Spinal cord (tissue), 10 donors: ENCODE measurements around the gene EXOSC6. TPM values are rescaled to one million over a fixed set of nuclear protein-coding genes. Genes with fewer than 3 reads are reported as not detected.
"Not testable (repeated sequence)": the region's sequence is repeated elsewhere in the genome, so short reads cannot be mapped to it uniquely, and the experiment has no call there.

Experiments
- DNase-seq, 6 donors: peaks; one replicate each; pipeline versions ENCODE4 v3.0.0 to v3.0.0-alpha.2; 2013 to 2015; ENCODE audit warnings: low spot score in 6 of 6, low read depth in 4 of 6
- H3K27ac ChIP-seq: one replicate; pipeline ENCODE4 v1.5.1; 2013; ENCODE audit warnings: low read depth, low read length, control low read depth
- H3K27me3 ChIP-seq: one replicate; pipeline ENCODE4 v1.6.1; 2013; ENCODE audit warnings: low read length; ENCODE audit not compliant: control insufficient read depth, insufficient read depth
- H3K36me3 ChIP-seq: one replicate; pipeline ENCODE4 v1.6.1; 2013; ENCODE audit warnings: low read length; ENCODE audit not compliant: control insufficient read depth, insufficient read depth
- H3K4me1 ChIP-seq: one replicate; pipeline ENCODE4 v1.6.1; 2013; ENCODE audit warnings: low read length; ENCODE audit not compliant: control insufficient read depth, insufficient read depth
- H3K4me3 ChIP-seq: one replicate; pipeline ENCODE4 v1.5.1; 2013; ENCODE audit warnings: low read depth, low read length, control low read depth
- H3K9me3 ChIP-seq: one replicate; pipeline ENCODE4 v1.6.1; 2013; ENCODE audit warnings: low read length; ENCODE audit not compliant: control insufficient read depth, insufficient read depth
- WGBS: methylation state at CpG from one replicate; pipeline ENCODE4 v1.1.5; 2013; ENCODE audit warnings: missing lambda C conversion rate; ENCODE audit not compliant: insufficient coverage; 5-methylcytosine and 5-hydroxymethylcytosine counted together
- polyA plus RNA-seq, 2 donors: library from polyadenylated mRNA; unstranded; fragments of 120-200 nt; gene quantifications; one replicate each; pipeline ENCODE4 v1.2.1, GENCODE V29; 2013; ENCODE audit not compliant: insufficient read length in 2 of 2
- total RNA-seq, 2 donors: library from RNA; depleted of rRNA in 1 of 2; stranded (reverse); fragments of 120-200 nt in 1 of 2; fragments of >200 nt in 1 of 2; gene quantifications; one replicate each; pipeline versions ENCODE4 v1.2.3 to v1.2.4, GENCODE V29; 2013 to 2014
- donor health status: healthy.

The EXOSC6 gene
- total and polyA plus RNA-seq, 4 donors = 26.5 to 58.0 (median 28.8) TPM

DNA sequence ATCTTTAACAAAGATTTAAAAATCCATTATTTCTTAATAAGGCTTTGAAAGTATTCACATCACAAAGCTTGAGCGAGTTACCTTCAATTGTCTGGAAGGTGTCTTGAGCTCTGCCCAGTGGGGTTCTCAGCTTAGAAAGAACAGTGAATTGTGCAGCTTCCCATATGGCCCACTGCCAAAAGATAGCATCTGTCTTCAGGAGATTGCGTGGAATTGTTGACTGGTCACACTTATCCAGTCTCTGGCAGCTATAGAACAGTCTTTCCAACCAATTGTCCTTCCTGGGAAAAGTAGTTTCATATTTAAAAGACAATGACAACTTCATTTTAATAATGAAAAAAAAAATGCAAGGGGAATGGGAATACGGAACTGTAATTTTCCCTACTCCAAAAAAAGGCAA lies 19.9 kb downstream of the EXOSC6 start:
- not testable (repeated sequence) for H3K4me3 ChIP-seq, DNase-seq, H3K9me3 ChIP-seq, H3K36me3 ChIP-seq, H3K27ac ChIP-seq, H3K27me3 ChIP-seq, H3K4me1 ChIP-seq
- no CpG with 5 or more reads among the region's 3 CpGs for WGBS

DNA sequence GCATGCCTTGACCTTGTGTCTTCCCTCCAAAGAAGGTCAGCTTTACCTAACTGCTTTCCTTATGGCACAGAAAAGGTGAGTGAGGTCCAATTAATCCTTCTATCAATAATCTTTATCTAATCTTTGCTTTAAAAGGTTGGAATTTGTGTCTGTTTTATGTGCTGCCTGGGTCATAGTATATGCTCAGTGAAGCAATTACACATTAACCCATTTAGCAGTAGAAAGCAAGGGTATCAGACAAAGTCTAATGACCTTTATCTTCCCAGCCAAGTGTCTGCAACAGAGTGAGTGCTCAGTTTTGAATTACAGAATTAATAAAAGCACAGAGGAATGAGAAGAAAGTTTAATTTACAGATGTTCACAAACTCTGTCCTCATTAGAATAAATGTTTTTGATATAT lies 25.7 kb downstream of the EXOSC6 start:
- H3K36me3 ChIP-seq = peaks cover 22% of the 10 kb centered on the region
- not testable (repeated sequence) for H3K27ac ChIP-seq, DNase-seq, H3K4me3 ChIP-seq, H3K4me1 ChIP-seq, H3K27me3 ChIP-seq, H3K9me3 ChIP-seq

DNA sequence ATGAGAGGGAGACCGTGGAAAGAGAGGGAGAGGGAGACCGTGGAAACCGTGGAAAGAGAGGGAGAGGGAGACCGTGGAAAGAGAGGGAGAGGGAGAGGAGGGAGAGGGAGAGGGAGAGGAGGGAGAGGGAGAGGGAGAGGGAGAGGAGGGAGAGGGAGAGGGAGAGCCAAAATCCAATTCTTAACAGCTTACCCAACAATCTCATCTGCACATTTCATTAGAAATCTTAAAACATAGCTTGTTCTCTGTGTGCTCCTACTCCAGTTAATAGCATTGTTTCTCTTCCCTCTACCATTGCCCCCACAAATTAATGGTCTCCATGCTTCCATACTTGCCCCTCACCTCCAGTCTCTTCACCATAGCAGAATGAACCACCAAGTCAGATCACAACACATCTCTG lies 26.3 kb downstream of the EXOSC6 start:
- DNase-seq, H3K27me3 ChIP-seq, H3K27ac ChIP-seq, H3K4me3 ChIP-seq, H3K4me1 ChIP-seq, H3K9me3 ChIP-seq: not testable (repeated sequence)
- peaks cover 22% of the 10 kb centered on the region for H3K36me3 ChIP-seq
- WGBS = no CpG with 5 or more reads among the region's 4 CpGs

GRCh38 chr16:70224645-70225044 lies 27.1 kb downstream of the EXOSC6 start:
- H3K9me3 ChIP-seq, H3K4me3 ChIP-seq, H3K4me1 ChIP-seq, H3K27ac ChIP-seq, H3K27me3 ChIP-seq, DNase-seq: not testable (repeated sequence)
- H3K36me3 ChIP-seq = peaks cover 22% of the 10 kb centered on the region
- WGBS = 80% methylated on average over 4 of the region's 24 CpGs

GRCh38 chr16:70223971-70224513 lies 27.7 kb downstream of the EXOSC6 start:
- H3K9me3 ChIP-seq = not testable (repeated sequence)
- WGBS = no CpG with 5 or more reads among the region's 3 CpGs

DNA sequence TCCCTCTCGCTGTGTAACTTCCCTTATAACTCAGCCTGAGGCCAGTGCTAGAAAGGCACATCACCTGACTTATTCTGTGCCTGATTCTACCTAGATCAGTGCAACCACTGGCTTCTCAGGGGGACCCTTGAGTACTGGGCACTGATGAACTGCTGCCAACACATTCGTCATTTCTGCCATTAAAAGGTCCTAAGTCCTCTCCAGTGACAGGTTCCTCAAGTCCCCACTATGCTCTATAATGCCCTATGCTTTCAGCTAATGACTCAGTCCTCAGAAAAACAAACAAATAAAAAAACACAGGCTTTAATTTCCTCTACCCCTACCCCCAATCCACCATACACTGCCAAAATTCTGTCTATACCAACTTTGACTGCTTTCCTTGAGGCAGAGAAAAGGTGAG lies 28.5 kb downstream of the EXOSC6 start:
- H3K27me3 ChIP-seq, H3K4me1 ChIP-seq, H3K9me3 ChIP-seq, DNase-seq, H3K4me3 ChIP-seq, H3K27ac ChIP-seq: not testable (repeated sequence)
- peaks cover 19% of the 10 kb centered on the region for H3K36me3 ChIP-seq
- WGBS = no CpG with 5 or more reads among the region's 2 CpGs

More at GRCh38 chr16:70223971-70224513, 27.7 kb downstream of the EXOSC6 start:
- H3K27me3 ChIP-seq, H3K4me1 ChIP-seq, H3K4me3 ChIP-seq, H3K27ac ChIP-seq, DNase-seq: not testable (repeated sequence)
- peaks cover 22% of the 10 kb centered on the region for H3K36me3 ChIP-seq

DNA sequence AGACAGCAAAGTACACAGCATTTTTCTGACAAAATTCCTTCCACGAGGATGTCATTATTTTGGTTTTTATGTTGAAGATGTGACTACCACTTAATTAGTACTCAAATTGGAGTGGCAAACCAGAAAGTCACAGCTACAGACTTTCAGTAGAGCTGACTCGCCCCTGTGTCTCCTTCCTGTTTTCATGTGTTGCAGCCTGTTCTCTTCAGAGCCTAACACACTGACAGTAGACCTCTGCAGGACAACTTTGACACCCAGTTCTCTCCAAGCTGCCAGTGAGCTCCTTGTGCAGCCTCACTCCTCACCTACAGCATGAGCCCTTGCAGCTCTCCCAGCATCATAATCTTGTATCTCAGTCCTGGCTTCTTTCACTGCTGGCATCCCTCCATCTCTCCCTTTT lies 29.2 kb downstream of the EXOSC6 start:
- WGBS = no CpG with 5 or more reads among the region's 2 CpGs
- peaks cover 18% of the 10 kb centered on the region for H3K36me3 ChIP-seq
- H3K27ac ChIP-seq, DNase-seq, H3K4me1 ChIP-seq, H3K9me3 ChIP-seq, H3K4me3 ChIP-seq, H3K27me3 ChIP-seq: not testable (repeated sequence)

- WGBS = no CpG with 5 or more reads among the region's 2 CpGs
- not testable (repeated sequence) for H3K36me3 ChIP-seq, DNase-seq
These were observed 33.2 kb downstream of the EXOSC6 start for GRCh38 chr16:70218586-70218985.

GRCh38 chr16:70206382-70206781 lies 45.4 kb downstream of the EXOSC6 start:
- whole genome bisulfite sequencing = no CpG with 5 or more reads among the region's 6 CpGs
- H3K4me3 ChIP-seq, H3K9me3 ChIP-seq, H3K27ac ChIP-seq, DNase-seq, H3K27me3 ChIP-seq, H3K4me1 ChIP-seq, H3K36me3 ChIP-seq: not testable (repeated sequence)

More at GRCh38 chr16:70218586-70218985, 33.2 kb downstream of the EXOSC6 start:
- not testable (repeated sequence) for H3K27me3 ChIP-seq, H3K4me3 ChIP-seq, H3K4me1 ChIP-seq, H3K27ac ChIP-seq, H3K9me3 ChIP-seq

- H3K27ac ChIP-seq, H3K9me3 ChIP-seq, H3K4me3 ChIP-seq, H3K27me3 ChIP-seq, H3K36me3 ChIP-seq, H3K4me1 ChIP-seq, DNase-seq: not testable (repeated sequence)
- 100% methylated on average over 1 of the region's 46 CpGs for WGBS
These were observed 46.9 kb downstream of the EXOSC6 start for GRCh38 chr16:70204668-70205405.
